ENCODE results near the gene CDH23.
A peak's percentile ranks its signal among the peaks of the same experiment; 100 is the strongest.

The CDH23 gene

DNA sequence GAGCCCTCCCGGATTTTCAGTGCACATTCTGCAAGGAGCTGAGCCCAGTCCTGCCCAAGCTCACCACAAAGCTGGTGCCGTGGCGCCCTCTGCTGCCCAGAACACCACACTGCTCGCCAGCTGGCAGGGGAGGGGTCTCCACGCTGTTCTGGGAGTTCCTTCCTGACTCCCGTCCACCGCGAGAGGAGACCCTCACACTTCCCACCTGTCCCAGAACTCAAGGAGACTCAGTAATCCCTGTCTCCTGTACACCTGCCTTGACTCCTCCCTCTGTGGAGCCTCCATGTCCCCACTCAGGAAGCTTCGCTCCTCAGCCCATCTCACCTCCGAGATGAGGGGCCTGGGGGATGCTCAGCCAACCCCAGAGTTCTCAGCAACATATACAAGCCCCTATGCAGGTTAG, 311.6 kb downstream of the CDH23 start:
- no peak for DNase-seq (ENCODE audit: low spot score)

GRCh38 chr10:71708897-71709882, 312.5 kb downstream of the CDH23 start:
- DNase-seq (ENCODE audit: low spot score), result no peak

GRCh38 chr10:71710519-71710918, 313.8 kb downstream of the CDH23 start:
- no peak for DNase-seq (ENCODE audit: low spot score)

GRCh38 chr10:71711052-71711623, 314.4 kb downstream of the CDH23 start:
- DNase-seq (ENCODE audit: low spot score), result no peak

- no peak for DNase-seq (ENCODE audit: low spot score)
These were observed 315.4 kb downstream of the CDH23 start for GRCh38 chr10:71712170-71712569.

DNA sequence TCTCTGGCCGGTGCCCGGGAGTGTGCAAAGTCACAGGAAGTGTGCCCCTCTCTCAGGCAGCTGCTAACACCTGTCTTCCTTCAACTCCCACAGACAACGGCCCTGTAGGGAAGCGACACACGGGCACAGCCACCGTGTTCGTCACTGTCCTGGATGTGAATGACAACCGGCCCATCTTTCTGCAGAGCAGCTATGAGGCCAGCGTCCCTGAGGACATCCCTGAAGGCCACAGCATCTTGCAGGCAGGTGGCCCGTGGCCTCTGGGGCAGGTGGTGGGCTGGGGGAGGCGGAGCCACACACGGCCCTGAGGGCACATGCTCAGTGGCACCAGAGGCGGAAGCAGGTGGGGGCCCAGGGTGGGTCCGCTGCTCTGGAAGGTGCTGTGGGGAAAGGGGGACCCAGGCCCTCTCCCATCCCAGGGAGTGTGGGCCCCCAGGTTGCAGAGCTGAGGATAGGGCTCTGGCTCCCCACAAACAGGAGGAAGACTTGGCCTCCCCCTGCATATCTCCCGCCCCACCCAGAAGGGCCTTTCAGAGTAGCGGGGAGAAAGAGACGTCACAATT, 315.9 kb downstream of the CDH23 start:
- no peak for DNase-seq (ENCODE audit: low spot score)

DNA sequence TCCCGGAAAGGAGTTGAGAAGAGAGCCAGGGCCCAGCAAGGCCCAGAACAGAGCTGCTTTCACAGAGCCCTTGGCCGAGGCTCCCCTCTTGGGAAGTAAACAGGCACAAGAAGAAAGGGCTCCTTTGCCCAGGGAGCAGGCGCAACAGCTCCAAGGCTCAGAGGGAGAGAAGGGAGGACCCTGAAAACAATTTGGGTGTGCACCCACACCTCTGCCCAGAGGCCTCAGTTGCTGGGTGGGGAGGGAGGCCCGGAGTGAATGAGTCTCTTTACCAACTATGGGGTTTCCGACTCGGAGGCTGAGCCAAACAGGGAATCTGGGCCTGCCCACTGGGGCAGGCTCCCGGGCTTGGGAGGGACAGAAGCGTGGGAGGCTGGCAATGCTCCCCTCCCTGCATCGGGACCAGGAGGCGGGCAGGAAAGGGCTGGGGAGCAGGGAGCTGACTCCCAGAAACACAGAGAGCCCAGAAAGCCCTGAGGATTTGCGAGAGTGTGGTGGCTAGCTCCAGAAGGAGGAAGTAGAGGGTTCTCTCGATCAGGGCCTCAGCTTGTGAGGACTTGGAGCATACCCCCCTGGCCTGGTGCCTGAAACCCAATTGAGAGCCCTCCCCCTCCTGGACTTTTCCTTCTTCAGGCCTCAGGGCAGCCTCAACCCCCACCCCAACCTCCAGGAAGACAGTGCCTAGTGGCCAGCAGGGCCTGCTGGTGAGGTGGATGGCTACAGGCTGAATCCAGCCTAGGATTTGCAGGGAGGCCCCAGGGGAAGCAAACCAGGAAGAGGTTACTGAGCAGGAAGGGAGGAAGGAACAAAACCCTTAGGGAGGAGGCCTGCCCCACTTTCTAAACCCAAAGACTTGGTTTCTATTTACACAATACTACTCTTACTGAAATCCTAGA, 316.7 kb downstream of the CDH23 start:
- DNase-seq (ENCODE audit: low spot score), result peak; percentile 91

DNA sequence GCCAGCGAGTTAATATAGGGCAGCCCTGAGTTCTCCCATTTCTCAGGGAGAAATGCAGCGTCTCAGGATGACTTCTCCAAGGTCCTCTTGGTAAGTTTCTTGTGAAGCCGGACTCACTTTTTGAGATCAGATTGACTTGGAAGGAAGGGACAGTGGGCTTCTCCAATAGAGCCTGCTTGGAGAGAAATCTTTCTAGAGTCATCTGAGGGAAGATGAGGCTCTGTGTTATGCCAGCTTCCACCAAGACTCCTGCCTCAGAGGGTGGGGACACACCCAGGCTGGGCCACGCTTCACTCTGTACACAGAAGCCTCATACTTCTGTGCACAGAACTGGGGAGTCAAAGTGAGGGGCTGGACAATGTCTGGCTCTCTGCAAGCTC, 317.3 kb downstream of the CDH23 start:
- no peak for DNase-seq (ENCODE audit: low spot score)

DNA sequence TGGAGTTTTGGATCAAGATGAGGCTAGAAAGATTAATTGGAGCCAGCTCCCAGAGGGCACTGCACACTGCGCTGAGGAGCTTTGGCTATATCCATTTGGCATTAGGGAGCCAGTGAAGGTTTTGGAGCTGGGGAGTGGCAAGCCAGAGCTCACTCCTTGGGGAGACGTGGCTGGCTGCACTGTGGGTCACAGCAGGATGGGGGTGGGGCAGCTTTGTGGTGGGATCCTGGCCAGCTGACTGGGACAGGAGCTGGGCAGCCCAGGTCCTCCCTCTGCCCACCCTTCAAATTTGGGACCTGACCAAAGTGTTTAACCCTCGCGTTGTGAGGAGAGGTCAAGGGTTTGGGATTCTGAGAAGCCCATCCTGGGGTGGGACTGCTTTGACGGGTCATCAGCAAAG, 317.9 kb downstream of the CDH23 start:
- DNase-seq (ENCODE audit: low spot score), result no peak

- DNase-seq (ENCODE audit: low spot score), result no peak
These were observed 318.3 kb downstream of the CDH23 start for GRCh38 chr10:71715026-71715425.

DNA sequence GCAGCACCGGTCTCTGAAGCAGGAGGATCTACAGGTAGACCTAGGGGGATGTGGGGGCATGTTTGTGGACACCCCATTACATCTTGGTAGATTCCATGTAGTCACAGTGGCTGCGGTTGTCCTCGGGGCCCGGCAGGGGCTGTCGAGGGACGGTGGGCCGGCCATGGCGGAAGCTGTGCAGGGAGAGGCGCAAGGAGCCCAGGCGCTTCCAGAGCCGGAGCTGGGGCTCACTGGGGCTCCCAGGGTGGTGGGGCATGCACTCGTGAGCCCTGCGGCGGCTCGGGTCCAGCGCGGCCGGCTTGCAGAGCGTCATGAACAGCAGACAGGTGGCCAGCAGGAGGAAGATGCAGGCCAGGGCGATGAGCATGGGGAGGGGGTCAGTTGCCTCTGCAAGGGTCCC, 319.1 kb downstream of the CDH23 start:
- no peak for DNase-seq (ENCODE audit: low spot score)

GRCh38 chr10:71716426-71716825, 319.7 kb downstream of the CDH23 start:
- no peak for DNase-seq (ENCODE audit: low spot score)

DNA sequence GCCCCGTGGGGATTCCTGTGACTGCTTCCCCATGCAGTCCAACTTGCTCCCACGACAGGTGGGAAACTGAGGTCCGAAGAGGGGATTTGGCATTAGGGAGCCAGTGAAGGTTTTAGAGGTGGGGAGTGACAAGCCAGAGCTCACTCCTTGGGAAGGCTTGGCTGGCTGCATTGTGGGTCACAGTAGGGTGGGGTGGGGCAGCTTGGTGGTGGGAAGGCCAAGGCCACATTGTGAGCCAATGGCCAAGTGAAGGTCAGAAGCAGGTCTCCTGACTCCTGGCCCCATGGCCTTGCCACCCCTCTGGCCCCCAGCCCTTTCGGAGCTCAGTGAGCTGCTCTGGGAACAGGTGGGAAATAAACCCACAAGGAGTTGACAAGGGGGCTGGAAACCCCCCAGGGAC, 320.3 kb downstream of the CDH23 start:
- no peak for DNase-seq (ENCODE audit: low spot score)

GRCh38 chr10:71717551-71717951, 320.8 kb downstream of the CDH23 start:
- DNase-seq (ENCODE audit: low spot score), result no peak

DNA sequence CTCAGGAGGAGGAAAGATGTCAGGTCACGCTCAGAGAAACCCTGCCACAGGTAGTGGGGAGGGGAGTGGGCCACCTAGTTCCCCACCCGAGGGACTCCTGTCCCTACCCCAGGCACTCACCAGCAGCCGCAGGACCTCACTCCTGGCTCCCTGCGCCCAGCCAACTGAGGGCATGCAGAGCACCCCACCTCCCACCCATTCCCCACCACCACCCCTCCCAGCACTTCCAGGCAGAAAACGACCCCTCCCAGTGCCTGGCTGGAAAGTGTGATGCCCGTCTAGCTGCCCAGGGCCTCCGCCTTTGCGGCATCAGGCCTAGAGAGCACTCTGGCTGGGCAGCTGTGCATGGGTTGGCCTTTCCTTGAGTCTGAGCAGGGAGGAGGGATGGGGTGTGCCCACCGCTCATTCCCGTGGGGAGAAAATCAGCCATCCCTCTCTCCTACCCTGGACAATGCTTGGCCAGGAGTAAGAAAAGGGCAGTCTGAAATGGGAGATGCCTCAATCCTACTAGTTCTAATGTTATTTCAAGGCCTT, 321.5 kb downstream of the CDH23 start:
- DNase-seq (ENCODE audit: low spot score), result no peak

- no peak for DNase-seq (ENCODE audit: low spot score)
These were observed 322.3 kb downstream of the CDH23 start for GRCh38 chr10:71719042-71719441.

DNA sequence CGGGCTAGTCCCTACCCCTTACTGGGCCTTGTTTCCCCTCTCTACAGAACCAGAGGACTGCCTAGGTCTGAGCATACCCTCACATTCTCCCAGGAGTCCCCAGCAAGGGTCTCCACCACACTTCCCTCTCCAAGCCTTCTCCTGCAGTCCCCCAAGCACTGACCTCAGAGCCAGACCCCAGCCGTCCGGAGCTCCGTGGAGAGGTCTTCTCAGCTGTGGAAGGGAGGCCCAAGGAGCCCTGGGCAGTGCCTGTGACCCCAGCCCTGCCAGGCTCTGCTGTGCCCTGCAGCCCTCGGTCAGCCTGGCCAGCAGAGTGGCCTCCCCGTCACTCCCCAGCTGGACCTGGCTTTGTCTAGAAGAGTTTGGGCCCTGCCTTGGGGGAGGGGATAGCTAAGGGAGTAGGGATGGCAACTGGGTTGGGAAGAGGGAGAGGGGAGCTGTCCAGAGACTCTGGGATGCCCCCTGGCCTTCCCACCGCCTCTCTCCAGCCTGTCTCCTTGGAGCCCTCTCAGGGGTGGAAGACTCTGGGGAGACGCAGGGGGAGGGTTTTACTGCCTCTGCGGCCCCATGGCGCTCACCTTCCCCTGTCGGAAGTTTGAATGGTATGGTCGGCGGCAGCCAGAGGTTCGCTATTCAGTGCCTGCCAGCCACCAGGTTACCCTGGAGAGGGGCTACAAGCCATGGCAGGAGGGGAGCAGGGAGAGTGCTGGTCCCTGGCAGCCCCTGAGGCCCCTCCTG, 322.9 kb downstream of the CDH23 start, which contains the start of gene C10orf105:
Gene C10orf105, minus strand, starts transcription at position 315 of the 738 bp plus-strand sequence. CDS start 3,441 bp downstream, outside the sequence.
- no peak for DNase-seq (ENCODE audit: low spot score)

GRCh38 chr10:71720288-71720687, 323.6 kb downstream of the CDH23 start:
- DNase-seq (ENCODE audit: low spot score), result no peak

DNA sequence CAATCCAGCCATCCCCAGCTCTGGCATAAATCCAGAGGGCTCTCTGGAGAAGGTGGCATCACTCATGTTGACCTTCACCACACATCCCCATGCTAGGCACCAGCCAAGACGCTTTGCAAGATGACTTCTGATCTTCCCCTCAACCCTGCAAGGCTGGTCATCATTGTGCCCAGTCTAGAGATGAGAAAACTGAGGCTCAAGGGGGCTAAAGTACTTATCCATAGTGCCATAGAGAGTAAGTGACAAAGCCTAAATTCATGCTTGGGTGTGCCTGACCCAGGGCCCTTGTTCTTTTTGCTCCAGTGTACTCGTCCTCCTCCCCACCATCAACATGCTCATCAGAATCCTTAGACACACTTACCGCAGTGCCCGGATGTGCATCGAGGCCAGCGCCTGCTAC, 324.6 kb downstream of the CDH23 start:
- DNase-seq (ENCODE audit: low spot score), result no peak

- DNase-seq (ENCODE audit: low spot score), result no peak
These were observed 326.1 kb downstream of the CDH23 start for GRCh38 chr10:71722849-71723248.

- DNase-seq (ENCODE audit: low spot score), result no peak
These were observed 326.6 kb downstream of the CDH23 start for GRCh38 chr10:71723311-71723710.

Data from putamen (tissue), 1 donor.